Cardiac muscle cell (in vitro differentiated cells and primary cell): ENCODE measurements around the gene STPG4. TPM values are rescaled to one million over a fixed set of nuclear protein-coding genes. Genes with fewer than 3 reads are reported as not detected.

Experiments
- DNase-seq, 2 donors: peaks; one replicate each; pipeline versions ENCODE4 v3.0.0 to v3.0.0-alpha.2; 2010 to 2017; ENCODE audit warnings: low read depth in 1 of 2, low spot score in 1 of 2
- H3K27ac ChIP-seq: fragments of 200-600 bp; sonication (generic); 2 replicates; pipeline ENCODE4 v1.5.1; 2016
- H3K27me3 ChIP-seq: fragments of 200-600 bp; sonication (generic); 2 replicates; pipeline ENCODE4 v1.6.0; 2016; ENCODE audit warnings: control low read depth
- H3K36me3 ChIP-seq: fragments of 200-600 bp; sonication (generic); 2 replicates; pipeline ENCODE4 v1.5.1; 2016; ENCODE audit warnings: control low read depth
- H3K4me1 ChIP-seq: fragments of 200-600 bp; sonication (generic); 2 replicates; pipeline ENCODE4 v1.8.1; 2017; ENCODE audit warnings: low read depth, mild to moderate bottlenecking, mixed run types
- H3K4me3 ChIP-seq: fragments of 200-600 bp; sonication (generic); 2 replicates; pipeline ENCODE4 v1.5.1; 2016; ENCODE audit warnings: mild to moderate bottlenecking
- H3K9me3 ChIP-seq: fragments of 200-600 bp; sonication (generic); 2 replicates; pipeline ENCODE4 v1.5.1; 2017; ENCODE audit warnings: low read depth, mild to moderate bottlenecking, control low read depth
- polyA plus RNA-seq: library from polyadenylated mRNA; unstranded; fragments of >200 nt; fragmentation: Nextera tagmentation; extraction: Ambion mirVana; gene quantifications from 2 replicates; pipeline ENCODE4 v1.2.1, GENCODE V29; 2016
- total RNA-seq: library from RNA; depleted of rRNA; stranded (reverse); fragments of >200 nt; gene quantifications from 2 replicates; pipeline ENCODE4 v1.2.3, GENCODE V29; 2016
- TF ChIP-seq, protein P1 (sequence below): IDR thresholded peaks from 2 replicates; pipeline ENCODE4 v1.5.1; 2012; ENCODE audit warnings: low read depth, mild to moderate bottlenecking, low read length

Gene STPG4
- total and polyA plus RNA-seq, 2 experiments from 2014 or later = not detected

DNA sequence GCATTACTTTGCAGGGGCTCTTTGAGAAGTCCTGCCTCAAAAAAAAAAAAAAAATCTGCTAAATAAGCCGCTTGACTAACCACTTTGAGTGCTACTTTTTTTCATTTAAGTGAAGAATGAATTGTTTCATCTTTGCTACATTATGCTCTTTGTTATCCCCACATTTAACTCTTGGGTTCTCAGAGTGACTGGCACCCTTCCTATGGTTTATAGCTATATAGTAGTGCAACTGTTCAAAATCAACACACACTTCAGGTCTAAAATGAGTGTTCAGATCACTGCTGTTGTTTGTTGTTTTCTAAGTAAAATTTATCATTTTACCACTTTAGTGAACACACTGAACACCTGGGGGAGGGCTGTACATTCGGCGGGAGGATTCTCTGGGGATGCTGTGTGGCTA lies 13.6 kb downstream of the STPG4 start:
- Histone ChIP-seq H3K27ac (no peak overlapping the region), H3K36me3 (no peaks in the 10 kb centered on the region), H3K27me3 (no peaks in the 10 kb centered on the region), H3K4me1 (no peaks in the 10 kb centered on the region), H3K4me3 (no peak overlapping the region), H3K9me3 (no peaks in the 10 kb centered on the region)
- no peak for DNase-seq
- TF ChIP-seq, protein P1, sequence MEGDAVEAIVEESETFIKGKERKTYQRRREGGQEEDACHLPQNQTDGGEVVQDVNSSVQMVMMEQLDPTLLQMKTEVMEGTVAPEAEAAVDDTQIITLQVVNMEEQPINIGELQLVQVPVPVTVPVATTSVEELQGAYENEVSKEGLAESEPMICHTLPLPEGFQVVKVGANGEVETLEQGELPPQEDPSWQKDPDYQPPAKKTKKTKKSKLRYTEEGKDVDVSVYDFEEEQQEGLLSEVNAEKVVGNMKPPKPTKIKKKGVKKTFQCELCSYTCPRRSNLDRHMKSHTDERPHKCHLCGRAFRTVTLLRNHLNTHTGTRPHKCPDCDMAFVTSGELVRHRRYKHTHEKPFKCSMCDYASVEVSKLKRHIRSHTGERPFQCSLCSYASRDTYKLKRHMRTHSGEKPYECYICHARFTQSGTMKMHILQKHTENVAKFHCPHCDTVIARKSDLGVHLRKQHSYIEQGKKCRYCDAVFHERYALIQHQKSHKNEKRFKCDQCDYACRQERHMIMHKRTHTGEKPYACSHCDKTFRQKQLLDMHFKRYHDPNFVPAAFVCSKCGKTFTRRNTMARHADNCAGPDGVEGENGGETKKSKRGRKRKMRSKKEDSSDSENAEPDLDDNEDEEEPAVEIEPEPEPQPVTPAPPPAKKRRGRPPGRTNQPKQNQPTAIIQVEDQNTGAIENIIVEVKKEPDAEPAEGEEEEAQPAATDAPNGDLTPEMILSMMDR = no peak

DNA sequence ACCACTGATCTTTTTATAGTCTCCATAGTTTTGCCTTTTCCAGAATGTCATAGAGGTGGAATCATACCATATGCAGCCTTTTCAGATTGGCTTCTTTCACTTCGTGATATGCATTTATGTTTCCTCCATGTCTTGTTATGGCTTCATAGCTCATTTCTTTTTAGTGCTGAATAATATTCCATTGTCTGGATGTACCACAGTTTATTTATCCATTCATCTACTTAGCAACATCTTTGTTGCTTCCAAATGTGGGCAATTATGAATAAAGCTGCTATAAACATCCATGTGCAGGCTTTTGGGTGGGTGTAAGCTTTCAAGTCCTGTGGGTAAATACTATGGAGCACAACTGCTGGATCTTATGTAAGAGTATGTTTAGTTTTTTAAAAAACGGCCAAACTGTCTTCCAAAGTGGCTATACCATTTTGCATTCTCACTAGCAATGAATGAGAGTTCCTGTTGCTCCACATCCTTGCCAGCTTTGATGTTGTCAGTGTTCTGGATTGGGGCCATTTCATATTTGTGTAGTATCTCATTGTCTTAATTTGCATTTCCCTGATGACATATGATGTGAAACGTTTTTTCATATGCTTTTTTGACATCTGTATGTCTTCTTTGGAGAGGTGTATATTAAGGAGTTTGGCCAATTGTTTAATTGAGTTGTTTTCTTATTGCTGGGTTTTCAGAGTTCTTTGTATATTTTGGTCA lies 20.6 kb downstream of the STPG4 start:
- TF ChIP-seq, protein P1 = no peak
- H3K4me3 ChIP-seq = no peak overlapping the region
- DNase-seq = no peak

GRCh38 chr2:47133046-47133445 lies 22.1 kb downstream of the STPG4 start:
- H3K4me3 ChIP-seq = no peak overlapping the region
- H3K9me3 ChIP-seq = no peaks in the 10 kb centered on the region

More for the DNA sequence above, 20.6 kb downstream of the STPG4 start:
- Histone ChIP-seq H3K36me3 (no peaks in the 10 kb centered on the region), H3K27ac (no peak overlapping the region), H3K9me3 (no peaks in the 10 kb centered on the region), H3K27me3 (no peaks in the 10 kb centered on the region), H3K4me1 (no peaks in the 10 kb centered on the region)

DNA sequence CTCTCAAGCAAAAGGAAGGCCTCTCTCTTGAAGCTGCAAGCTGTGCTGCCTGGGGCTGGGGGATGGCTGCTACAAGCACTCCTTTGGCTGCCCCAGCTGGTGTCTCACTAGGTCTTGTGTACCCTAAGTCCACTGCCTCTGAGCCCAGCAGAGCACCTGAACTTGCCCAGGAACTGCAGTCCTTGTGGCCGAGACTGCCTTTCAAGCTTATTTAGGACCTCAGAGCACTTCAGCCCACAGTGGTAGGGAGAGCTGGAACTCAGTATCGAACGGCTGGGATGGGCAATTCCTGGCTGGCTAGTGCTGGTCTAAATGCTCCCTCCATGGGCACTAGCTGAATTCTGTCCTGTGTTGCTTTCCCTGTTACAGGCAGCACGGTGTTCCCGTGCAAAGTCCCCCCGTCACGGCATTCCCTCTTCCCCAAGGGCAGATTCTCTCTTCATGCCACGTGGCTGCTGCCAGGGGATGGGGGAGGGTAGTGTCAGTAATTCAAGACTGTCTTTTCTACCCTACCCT lies 25.9 kb downstream of the STPG4 start:
- Histone ChIP-seq H3K4me3 (no peak overlapping the region), H3K4me1 (no peaks in the 10 kb centered on the region), H3K36me3 (no peaks in the 10 kb centered on the region), H3K27ac (no peak overlapping the region), H3K9me3 (no peaks in the 10 kb centered on the region), H3K27me3 (no peaks in the 10 kb centered on the region)
- DNase-seq = no peak
- TF ChIP-seq, protein P1 = no peak

More at GRCh38 chr2:47133046-47133445, 22.1 kb downstream of the STPG4 start:
- DNase-seq = no peak
- no peaks in the 10 kb centered on the region for H3K4me1 ChIP-seq
- TF ChIP-seq, protein P1 = no peak
- no peaks in the 10 kb centered on the region for H3K36me3 ChIP-seq
- no peak overlapping the region for H3K27ac ChIP-seq
- no peaks in the 10 kb centered on the region for H3K27me3 ChIP-seq

GRCh38 chr2:47128705-47129104 lies 26.4 kb downstream of the STPG4 start:
- no peaks in the 10 kb centered on the region for H3K27me3 ChIP-seq
- no peaks in the 10 kb centered on the region for H3K4me1 ChIP-seq
- TF ChIP-seq, protein P1 = no peak
- H3K36me3 ChIP-seq = no peaks in the 10 kb centered on the region
- no peak overlapping the region for H3K27ac ChIP-seq
- no peaks in the 10 kb centered on the region for H3K9me3 ChIP-seq
- DNase-seq = no peak
- no peak overlapping the region for H3K4me3 ChIP-seq
